SU-DHL-6 (cell line): ENCODE data around the gene CATSPER3.

Experiments
- H2AFZ ChIP-seq: fragments of 200-600 bp; sonication (generic); 2 replicates; pipeline ENCODE4 v1.6.1; 2014; ENCODE audit warnings: low read depth, mild to moderate bottlenecking, moderate library complexity, mixed read lengths, antibody characterized with exemption, low read length; ENCODE audit not compliant: severe bottlenecking
- H3F3A ChIP-seq: fragments of 200-600 bp; shearing (Covaris generic); 2 replicates; pipeline ENCODE4 v1.6.0; 2016; ENCODE audit warnings: antibody characterized with exemption, mild to moderate bottlenecking; ENCODE audit not compliant: insufficient read depth
- H3K27ac ChIP-seq: fragments of 200-600 bp; sonication (generic); 2 replicates; pipeline ENCODE4 v1.5.1; 2016; ENCODE audit warnings: low read depth, mild to moderate bottlenecking, low read length, moderate library complexity, mixed read lengths
- H3K27me3 ChIP-seq: fragments of 200-600 bp; sonication (generic), shearing (Covaris generic); 2 replicates; pipeline ENCODE4 v1.6.0; 2014; ENCODE audit warnings: mild to moderate bottlenecking, low read length
- H3K36me3 ChIP-seq: fragments of 200-600 bp; sonication (generic); 2 replicates; pipeline ENCODE4 v1.6.1; 2014; ENCODE audit warnings: mild to moderate bottlenecking, low read length, mixed read lengths
- H3K4me2 ChIP-seq: fragments of 300-600, 200-600 bp; shearing (Covaris generic), sonication (generic); 2 replicates; pipeline ENCODE4 v1.6.0; 2014; ENCODE audit warnings: low read length, low read depth, mild to moderate bottlenecking; ENCODE audit not compliant: poor library complexity, severe bottlenecking
- H3K4me3 ChIP-seq: fragments of 200-600 bp; sonication (generic); 2 replicates; pipeline ENCODE4 v1.5.1; 2014; ENCODE audit warnings: antibody characterized with exemption, low read length, mild to moderate bottlenecking, mixed read lengths; ENCODE audit not compliant: insufficient read depth, poor library complexity, severe bottlenecking
- H3K79me2 ChIP-seq: fragments of 200-600 bp; sonication (generic); 2 replicates; pipeline ENCODE4 v1.6.1; 2014; ENCODE audit warnings: mild to moderate bottlenecking, low read length, moderate library complexity; ENCODE audit not compliant: insufficient read depth
- H3K9ac ChIP-seq: fragments of 200-600 bp; sonication (generic); 2 replicates; pipeline ENCODE4 v1.7.0; 2014; ENCODE audit warnings: mild to moderate bottlenecking, low read length
- H3K9me2 ChIP-seq: fragments of 200-600 bp; sonication (generic); replicated peaks from 2 replicates; pipeline ENCODE4 v1.6.1; 2014; ENCODE audit warnings: low read length; ENCODE audit not compliant: insufficient read depth
- H3K9me3 ChIP-seq: fragments of 200-600 bp; sonication (generic); 2 replicates; pipeline ENCODE4 v1.6.1; 2014; ENCODE audit warnings: low read length, mixed read lengths; ENCODE audit not compliant: insufficient read depth
- H4K20me1 ChIP-seq: fragments of 200-600 bp; sonication (generic); 2 replicates; pipeline ENCODE4 v1.6.1; 2014; ENCODE audit warnings: low read depth, mild to moderate bottlenecking, antibody characterized with exemption, low read length, moderate library complexity, mixed read lengths
- EZH2phosphoT487 ChIP-seq: fragments of 200-600 bp; sonication (generic), shearing (Covaris generic); conservative IDR thresholded peaks from 2 replicates; pipeline ENCODE4 v1.6.1; 2018; ENCODE audit warnings: mild to moderate bottlenecking, antibody characterized with exemption, low read length, moderate library complexity, mixed read lengths
- TF ChIP-seq, protein P1 (sequence below): fragments of 200-600 bp; sonication (generic); IDR thresholded peaks from one replicate; pipeline ENCODE4 v1.5.1; 2017; ENCODE audit warnings: antibody characterized with exemption, mild to moderate bottlenecking, low read length, moderate library complexity; ENCODE audit not compliant: insufficient read depth, poor library complexity, severe bottlenecking

The CATSPER3 gene

DNA sequence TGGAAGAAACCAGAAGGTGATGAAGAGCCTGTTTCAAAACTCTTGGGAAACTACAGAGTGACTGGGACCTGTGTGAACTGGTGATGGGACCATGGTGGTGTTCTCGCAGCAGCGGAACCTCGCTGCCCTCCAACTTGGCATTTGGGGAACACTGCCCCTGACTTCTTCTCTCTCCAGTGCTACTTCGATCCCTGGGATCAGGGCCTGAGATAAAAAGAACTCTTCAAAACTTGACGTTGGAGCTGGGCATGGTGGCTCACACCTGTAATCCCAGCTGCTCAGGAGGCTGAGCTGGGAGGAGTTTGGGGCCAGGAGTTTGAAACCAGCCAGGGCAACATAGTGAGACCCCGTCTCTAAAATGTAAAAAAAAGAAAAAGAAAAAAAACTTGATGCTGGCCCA is 48.2 kb downstream of the CATSPER3 start:
- no peaks in the 10 kb centered on the region for H3K79me2 ChIP-seq
- no peaks in the 10 kb centered on the region for H3K9me2 ChIP-seq
- no peak overlapping the region for H3K4me2 ChIP-seq
- no peak for TF ChIP-seq EZH2phosphoT487
- TF ChIP-seq, protein P1, sequence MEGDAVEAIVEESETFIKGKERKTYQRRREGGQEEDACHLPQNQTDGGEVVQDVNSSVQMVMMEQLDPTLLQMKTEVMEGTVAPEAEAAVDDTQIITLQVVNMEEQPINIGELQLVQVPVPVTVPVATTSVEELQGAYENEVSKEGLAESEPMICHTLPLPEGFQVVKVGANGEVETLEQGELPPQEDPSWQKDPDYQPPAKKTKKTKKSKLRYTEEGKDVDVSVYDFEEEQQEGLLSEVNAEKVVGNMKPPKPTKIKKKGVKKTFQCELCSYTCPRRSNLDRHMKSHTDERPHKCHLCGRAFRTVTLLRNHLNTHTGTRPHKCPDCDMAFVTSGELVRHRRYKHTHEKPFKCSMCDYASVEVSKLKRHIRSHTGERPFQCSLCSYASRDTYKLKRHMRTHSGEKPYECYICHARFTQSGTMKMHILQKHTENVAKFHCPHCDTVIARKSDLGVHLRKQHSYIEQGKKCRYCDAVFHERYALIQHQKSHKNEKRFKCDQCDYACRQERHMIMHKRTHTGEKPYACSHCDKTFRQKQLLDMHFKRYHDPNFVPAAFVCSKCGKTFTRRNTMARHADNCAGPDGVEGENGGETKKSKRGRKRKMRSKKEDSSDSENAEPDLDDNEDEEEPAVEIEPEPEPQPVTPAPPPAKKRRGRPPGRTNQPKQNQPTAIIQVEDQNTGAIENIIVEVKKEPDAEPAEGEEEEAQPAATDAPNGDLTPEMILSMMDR, result no peak
- no peak overlapping the region for H3K9ac ChIP-seq
- no peaks in the 10 kb centered on the region for H4K20me1 ChIP-seq
- no peak overlapping the region for H3K27ac ChIP-seq
- H3K9me3 ChIP-seq, result no peaks in the 10 kb centered on the region
- H3F3A ChIP-seq, result no peaks in the 10 kb centered on the region
- H3K36me3 ChIP-seq, result no peaks in the 10 kb centered on the region
- no peak overlapping the region for H3K4me3 ChIP-seq
- no peaks in the 10 kb centered on the region for H3K27me3 ChIP-seq
- no peak overlapping the region for H2AFZ ChIP-seq

DNA sequence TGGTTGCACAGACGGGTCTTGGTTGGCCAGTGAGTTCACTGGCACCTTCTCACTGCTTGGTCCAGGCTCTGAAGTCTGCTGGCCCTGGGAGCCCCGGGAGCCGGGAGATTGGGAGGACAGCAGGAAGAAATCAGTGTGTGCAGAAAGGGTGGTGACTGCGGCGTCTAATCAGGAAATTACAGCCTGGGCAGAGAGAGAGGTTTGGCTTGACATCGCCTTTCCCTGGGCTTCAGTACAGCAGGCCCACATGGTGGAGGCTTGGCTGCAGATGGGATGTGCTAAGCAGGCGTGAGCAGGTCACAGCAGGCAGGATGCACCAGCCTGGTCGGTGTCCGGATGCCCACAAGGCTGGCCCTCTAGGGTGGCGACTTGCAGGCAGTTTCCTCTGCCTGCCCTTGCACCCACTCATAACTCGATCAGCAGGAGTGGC is 49.2 kb downstream of the CATSPER3 start:
- Histone ChIP-seq H3K9me2 (no peaks in the 10 kb centered on the region), H3K9ac (no peak overlapping the region), H3K9me3 (no peaks in the 10 kb centered on the region), H2AFZ (no peak overlapping the region), H4K20me1 (no peaks in the 10 kb centered on the region), H3K4me2 (no peak overlapping the region), H3K4me3 (no peak overlapping the region), H3K79me2 (no peaks in the 10 kb centered on the region), H3K27ac (no peak overlapping the region), H3K27me3 (no peaks in the 10 kb centered on the region), H3F3A (no peaks in the 10 kb centered on the region), H3K36me3 (no peaks in the 10 kb centered on the region)
- TF ChIP-seq, protein P1, result no peak
- TF ChIP-seq EZH2phosphoT487, result no peak

DNA sequence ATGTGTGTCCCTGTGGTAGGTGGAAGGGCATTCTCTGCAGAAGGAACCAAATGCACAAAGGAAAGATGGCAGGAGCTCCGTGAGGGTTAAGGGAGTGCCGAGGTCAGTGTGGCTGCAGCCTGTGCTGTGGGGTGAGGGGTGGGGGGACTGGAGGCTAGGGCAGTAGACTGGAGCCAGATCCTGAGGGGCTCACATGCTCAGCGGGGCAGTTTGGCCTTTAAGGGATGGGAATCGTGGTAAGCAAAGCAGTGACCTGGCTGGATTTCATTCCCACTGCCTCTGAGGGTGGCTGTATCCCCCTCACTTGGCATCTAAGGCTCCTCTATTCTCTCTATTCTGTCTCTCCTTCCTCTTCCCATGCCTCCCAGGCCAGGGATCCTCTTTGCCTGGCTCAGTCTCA is 50.8 kb downstream of the CATSPER3 start:
- no peak overlapping the region for H3K4me3 ChIP-seq
- H3K9me2 ChIP-seq, result no peaks in the 10 kb centered on the region
- no peaks in the 10 kb centered on the region for H4K20me1 ChIP-seq
- no peak for TF ChIP-seq EZH2phosphoT487
- TF ChIP-seq, protein P1, result no peak
- no peaks in the 10 kb centered on the region for H3K27me3 ChIP-seq
- no peaks in the 10 kb centered on the region for H3K79me2 ChIP-seq
- no peak overlapping the region for H3K9ac ChIP-seq
- H3F3A ChIP-seq, result no peaks in the 10 kb centered on the region
- H3K9me3 ChIP-seq, result no peaks in the 10 kb centered on the region
- H3K27ac ChIP-seq, result no peak overlapping the region
- H3K36me3 ChIP-seq, result no peaks in the 10 kb centered on the region
- H2AFZ ChIP-seq, result no peak overlapping the region
- no peak overlapping the region for H3K4me2 ChIP-seq
